SK-N-SH (cell line): ENCODE measurements around the gene PRICKLE1. TPM values are rescaled to one million over a fixed set of nuclear protein-coding genes. Genes with fewer than 3 reads are reported as not detected.

ENCODE experiments used
- CTCF ChIA-PET: fragments of 300-600, 350-600 bp; formaldehyde crosslinking; extraction: SDS; loops from one replicate; lab custom pipeline; 2021; lab: Yijun Ruan, JAX
- POLR2A ChIA-PET: fragments of 350-600 bp; sonication (Branson Sonifier 250); formaldehyde crosslinking; extraction: SDS; loops from one replicate; lab custom pipeline; 2020; ENCODE audit warnings: antibody characterized with exemption, inconsistent platforms; lab: Yijun Ruan, JAX
- DNase-seq: peaks from one replicate; pipeline ENCODE4 v3.0.0; 2012
- H2AFZ ChIP-seq: fragments of 200-600 bp; sonication (generic); 2 replicates; pipeline ENCODE4 v1.8.1; 2016; ENCODE audit warnings: antibody characterized with exemption, mild to moderate bottlenecking, low read depth
- H3F3A ChIP-seq: fragments of 200-600 bp; sonication (generic); replicated peaks from 2 replicates; pipeline ENCODE3; 2016; ENCODE audit warnings: antibody characterized with exemption, mild to moderate bottlenecking; ENCODE audit not compliant: insufficient read depth
- H3K27ac ChIP-seq, 2 experiments: fragments of 200-500 bp in 1 of 2; fragments of 200-600 bp in 1 of 2; sonication (Bioruptor generic) in 1 of 2; sonication (generic), shearing (Covaris generic) in 1 of 2; 2 replicates each; pipeline versions ENCODE4 v1.5.1 to v1.6.1; 2014 to 2016; ENCODE audit warnings: low read depth in 2 of 2, inconsistent platforms in 1 of 2, low read length in 1 of 2, mild to moderate bottlenecking in 1 of 2, mixed read lengths in 1 of 2
- H3K27me3 ChIP-seq: fragments of 200-600 bp; sonication (generic), shearing (Covaris generic); 2 replicates; pipeline ENCODE4 v1.6.1; 2016; ENCODE audit warnings: mixed run types; ENCODE audit not compliant: insufficient read depth
- H3K36me3 ChIP-seq, 2 experiments: fragments of 200-500 bp in 1 of 2; fragments of 200-600 bp in 1 of 2; sonication (Bioruptor generic) in 1 of 2; sonication (generic) in 1 of 2; replicated peaks in 1 of 2; 2 replicates each; pipeline versions ENCODE3 to v1.5.1; 2014 to 2016; ENCODE audit warnings: low read length in 1 of 2, mild to moderate bottlenecking in 1 of 2; ENCODE audit not compliant: insufficient read depth in 2 of 2, control insufficient read depth in 1 of 2
- H3K4me1 ChIP-seq, 2 experiments: fragments of 200-500 bp in 1 of 2; fragments of 200-600 bp in 1 of 2; sonication (Bioruptor generic) in 1 of 2; sonication (generic), shearing (Covaris generic) in 1 of 2; 2 replicates each; pipeline versions ENCODE4 v1.5.1 to v1.6.1; 2014 to 2016; ENCODE audit warnings: low read depth in 1 of 2, low read length in 1 of 2, mixed run types in 1 of 2; ENCODE audit not compliant: insufficient read depth in 2 of 2, control insufficient read depth in 1 of 2
- H3K4me2 ChIP-seq: fragments of 200-600 bp; sonication (generic), shearing (Covaris generic); 2 replicates; pipeline ENCODE4 v1.6.1; 2017; ENCODE audit warnings: mixed run types
- H3K4me3 ChIP-seq, 2 experiments: fragments of 200-500 bp in 1 of 2; fragments of 200-600 bp in 1 of 2; sonication (Bioruptor generic) in 1 of 2; sonication (generic), shearing (Covaris generic) in 1 of 2; 2 replicates each; pipeline versions ENCODE4 v1.5.1 to v1.8.1; 2014 to 2016; ENCODE audit warnings: low read depth in 2 of 2, inconsistent platforms in 1 of 2, low read length in 1 of 2, mild to moderate bottlenecking in 1 of 2, mixed read lengths in 1 of 2, moderate library complexity in 1 of 2
- H3K79me2 ChIP-seq: fragments of 200-600 bp; sonication (generic); 2 replicates; pipeline ENCODE4 v1.8.1; 2017; ENCODE audit warnings: mild to moderate bottlenecking; ENCODE audit not compliant: insufficient read depth
- H3K9ac ChIP-seq: fragments of 200-600 bp; sonication (generic); 2 replicates; pipeline ENCODE4 v1.6.1; 2017; ENCODE audit warnings: mixed run types
- H3K9me2 ChIP-seq: fragments of 200-600 bp; sonication (generic); 2 replicates; pipeline ENCODE4 v1.6.1; 2017; ENCODE audit warnings: mixed run types
- H3K9me3 ChIP-seq: fragments of 200-600 bp; sonication (generic); 2 replicates; pipeline ENCODE4 v1.6.1; 2017; ENCODE audit warnings: mixed run types, mild to moderate bottlenecking, moderate library complexity
- H4K20me1 ChIP-seq: fragments of 200-600 bp; sonication (generic); 2 replicates; pipeline ENCODE4 v1.6.1; 2017; ENCODE audit warnings: mild to moderate bottlenecking, mixed run types; ENCODE audit not compliant: insufficient read depth
- CHD2 ChIP-seq: fragments of 150-350 bp; IDR thresholded peaks from 2 replicates; pipeline ENCODE4 v1.6.1; 2018; ENCODE audit warnings: low read length; ENCODE audit not compliant: partially characterized antibody
- FOXJ3 ChIP-seq: sonication (generic); formaldehyde crosslinking; IDR thresholded peaks from 2 replicates; pipeline ENCODE4 v1.5.1; 2020; ENCODE audit warnings: mild to moderate bottlenecking, missing genetic modification reagents
- GABPA ChIP-seq: IDR thresholded peaks from 2 replicates; pipeline ENCODE4 v1.4.0; 2012; ENCODE audit warnings: low read depth, mild to moderate bottlenecking
- GATA2 ChIP-seq: sonication (generic); formaldehyde crosslinking; IDR thresholded peaks from 2 replicates; pipeline ENCODE4 v1.5.0; 2020; ENCODE audit warnings: mild to moderate bottlenecking, missing genetic modification reagents
- MEF2A ChIP-seq: IDR thresholded peaks from 2 replicates; pipeline ENCODE4 v1.4.0; 2012; ENCODE audit warnings: low read depth, borderline replicate concordance
- MXI1 ChIP-seq: IDR thresholded peaks from 2 replicates; pipeline ENCODE4 v1.6.1; 2012; ENCODE audit warnings: mild to moderate bottlenecking, low read depth, low read length, improper control_type of control experiment
- RAD21 ChIP-seq: IDR thresholded peaks from 2 replicates; pipeline ENCODE4 v1.6.1; 2012; ENCODE audit warnings: mild to moderate bottlenecking, low read length
- RCOR1 ChIP-seq: fragments of 150-350 bp; IDR thresholded peaks from 2 replicates; pipeline ENCODE4 v1.6.1; 2017; ENCODE audit warnings: antibody characterized with exemption, low read length
- SMC3 ChIP-seq: IDR thresholded peaks from 2 replicates; pipeline ENCODE4 v1.6.1; 2012; ENCODE audit warnings: low read depth, low read length, improper control_type of control experiment
- TAF1 ChIP-seq: IDR thresholded peaks from 2 replicates; pipeline ENCODE4 v1.6.1; 2012; ENCODE audit warnings: low read depth, mild to moderate bottlenecking, low read length, moderate library complexity, borderline replicate concordance
- TEAD4 ChIP-seq: IDR thresholded peaks from 2 replicates; pipeline ENCODE4 v1.4.0; 2012; ENCODE audit warnings: mild to moderate bottlenecking, borderline replicate concordance; ENCODE audit not compliant: insufficient read depth
- YY1 ChIP-seq: IDR thresholded peaks from 2 replicates; pipeline ENCODE4 v1.4.0; 2012; ENCODE audit warnings: low read depth, mild to moderate bottlenecking
- WGBS: methylation state at CpG from one replicate; pipeline ENCODE4 v1.1.6; 2017; ENCODE audit warnings: low lambda C conversion rate; 5-methylcytosine and 5-hydroxymethylcytosine counted together
- polyA plus RNA-seq, 3 experiments: library from polyadenylated mRNA; depleted of rRNA; stranded (reverse); fragments of >200 nt; gene quantifications; 2 replicates each; pipeline ENCODE4 v1.2.3, GENCODE V29; 2012
- TF ChIP-seq, protein P1 (sequence below): fragments of 150-350 bp; IDR thresholded peaks from 2 replicates; pipeline ENCODE4 v1.6.1; 2016; ENCODE audit warnings: mild to moderate bottlenecking, low read depth, low read length
- TF ChIP-seq, protein P2 (sequence below): IDR thresholded peaks from 2 replicates; pipeline ENCODE4 v1.4.0; 2012; ENCODE audit warnings: low read depth, borderline replicate concordance
- TF ChIP-seq, protein P3 (sequence below): fragments of 150-350 bp; IDR thresholded peaks from 2 replicates; pipeline ENCODE4 v1.6.1; 2017; ENCODE audit warnings: antibody characterized with exemption, low read length, low read depth, borderline replicate concordance
- TF ChIP-seq, protein P4 (sequence below): IDR thresholded peaks from 2 replicates; pipeline ENCODE4 v1.6.1; 2012; ENCODE audit warnings: mild to moderate bottlenecking, low read depth, low read length, moderate library complexity

The PRICKLE1 gene
- polyA plus RNA-seq, 1 of the 3 experiments (the other 2 are of a cell fraction): 1.2 TPM

DNA sequence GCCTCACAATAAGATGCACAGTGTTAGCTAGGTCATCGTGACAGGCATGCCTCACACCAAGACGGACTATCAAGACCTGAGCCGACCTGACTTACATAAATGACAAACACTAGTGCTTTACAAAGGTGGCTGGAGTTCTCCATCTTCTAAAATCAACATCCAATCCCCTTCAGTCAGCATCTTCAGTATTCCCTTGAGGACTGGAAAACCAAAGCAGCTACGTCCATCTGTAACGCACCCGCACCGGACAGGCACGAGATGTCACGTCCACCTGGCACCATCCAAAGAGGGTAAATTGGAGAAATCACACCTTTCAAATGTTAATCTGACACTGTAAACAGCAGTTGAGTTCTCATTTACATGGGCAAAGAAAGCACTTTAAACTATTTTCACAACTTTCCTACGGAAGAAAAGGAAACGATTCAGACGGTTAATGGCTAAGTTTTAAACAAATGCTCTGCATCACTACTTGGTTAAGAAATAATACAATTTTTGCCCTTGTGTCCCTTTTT lies 130.2 kb downstream of the PRICKLE1 start (continued):
- TF ChIP-seq, protein P1, sequence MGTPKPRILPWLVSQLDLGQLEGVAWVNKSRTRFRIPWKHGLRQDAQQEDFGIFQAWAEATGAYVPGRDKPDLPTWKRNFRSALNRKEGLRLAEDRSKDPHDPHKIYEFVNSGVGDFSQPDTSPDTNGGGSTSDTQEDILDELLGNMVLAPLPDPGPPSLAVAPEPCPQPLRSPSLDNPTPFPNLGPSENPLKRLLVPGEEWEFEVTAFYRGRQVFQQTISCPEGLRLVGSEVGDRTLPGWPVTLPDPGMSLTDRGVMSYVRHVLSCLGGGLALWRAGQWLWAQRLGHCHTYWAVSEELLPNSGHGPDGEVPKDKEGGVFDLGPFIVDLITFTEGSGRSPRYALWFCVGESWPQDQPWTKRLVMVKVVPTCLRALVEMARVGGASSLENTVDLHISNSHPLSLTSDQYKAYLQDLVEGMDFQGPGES: no peak
- TF ChIP-seq YY1: no peak
- TF ChIP-seq SMC3: no peak
- TF ChIP-seq TAF1: no peak
- no peak for TF ChIP-seq GATA2
- TF ChIP-seq CHD2: no peak
- no peak for TF ChIP-seq MEF2A
- TF ChIP-seq TEAD4: no peak

DNA sequence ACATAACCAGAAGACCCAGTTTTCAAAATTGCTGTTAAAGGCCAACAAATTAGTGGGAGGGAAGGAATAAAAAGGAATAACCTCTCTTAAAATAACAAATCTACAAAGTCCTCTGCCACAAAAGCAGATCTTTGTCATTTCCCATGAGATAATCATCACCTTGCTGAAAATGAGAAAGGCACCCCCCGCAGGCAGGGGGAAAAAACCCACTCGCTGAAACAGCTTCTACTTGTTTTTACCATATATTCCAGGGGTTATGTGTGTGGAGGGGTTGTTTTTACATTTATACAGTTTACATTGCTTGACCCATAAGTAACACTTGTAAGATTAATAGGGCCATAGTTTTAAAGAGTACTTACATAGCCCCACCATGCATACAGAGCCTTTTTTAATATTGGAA lies 131.0 kb downstream of the PRICKLE1 start:
- H4K20me1 ChIP-seq: no peaks in the 10 kb centered on the region

More for the DNA sequence above, 131.0 kb downstream of the PRICKLE1 start:
- POLR2A ChIA-PET: no interaction called here
- H3K27me3 ChIP-seq: no peaks in the 10 kb centered on the region
- H3K9me3 ChIP-seq: no peaks in the 10 kb centered on the region
- no peak overlapping the region for H3K9ac ChIP-seq
- 85% methylated on average over 2 of the region's 2 CpGs for WGBS
- no peak overlapping the region for H3K4me3 ChIP-seq
- H3F3A ChIP-seq: no peaks in the 10 kb centered on the region
- TF ChIP-seq, protein P2, sequence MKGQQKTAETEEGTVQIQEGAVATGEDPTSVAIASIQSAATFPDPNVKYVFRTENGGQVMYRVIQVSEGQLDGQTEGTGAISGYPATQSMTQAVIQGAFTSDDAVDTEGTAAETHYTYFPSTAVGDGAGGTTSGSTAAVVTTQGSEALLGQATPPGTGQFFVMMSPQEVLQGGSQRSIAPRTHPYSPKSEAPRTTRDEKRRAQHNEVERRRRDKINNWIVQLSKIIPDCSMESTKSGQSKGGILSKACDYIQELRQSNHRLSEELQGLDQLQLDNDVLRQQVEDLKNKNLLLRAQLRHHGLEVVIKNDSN: no peak
- no peak for TF ChIP-seq CHD2
- TF ChIP-seq FOXJ3 (CRISPR knock-in tag): no peak
- no peak for TF ChIP-seq GABPA
- TF ChIP-seq YY1: no peak
- TF ChIP-seq TAF1: no peak
- no peak for TF ChIP-seq RCOR1
- TF ChIP-seq, protein P3, sequence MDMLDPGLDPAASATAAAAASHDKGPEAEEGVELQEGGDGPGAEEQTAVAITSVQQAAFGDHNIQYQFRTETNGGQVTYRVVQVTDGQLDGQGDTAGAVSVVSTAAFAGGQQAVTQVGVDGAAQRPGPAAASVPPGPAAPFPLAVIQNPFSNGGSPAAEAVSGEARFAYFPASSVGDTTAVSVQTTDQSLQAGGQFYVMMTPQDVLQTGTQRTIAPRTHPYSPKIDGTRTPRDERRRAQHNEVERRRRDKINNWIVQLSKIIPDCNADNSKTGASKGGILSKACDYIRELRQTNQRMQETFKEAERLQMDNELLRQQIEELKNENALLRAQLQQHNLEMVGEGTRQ: no peak
- TF ChIP-seq, protein P4, sequence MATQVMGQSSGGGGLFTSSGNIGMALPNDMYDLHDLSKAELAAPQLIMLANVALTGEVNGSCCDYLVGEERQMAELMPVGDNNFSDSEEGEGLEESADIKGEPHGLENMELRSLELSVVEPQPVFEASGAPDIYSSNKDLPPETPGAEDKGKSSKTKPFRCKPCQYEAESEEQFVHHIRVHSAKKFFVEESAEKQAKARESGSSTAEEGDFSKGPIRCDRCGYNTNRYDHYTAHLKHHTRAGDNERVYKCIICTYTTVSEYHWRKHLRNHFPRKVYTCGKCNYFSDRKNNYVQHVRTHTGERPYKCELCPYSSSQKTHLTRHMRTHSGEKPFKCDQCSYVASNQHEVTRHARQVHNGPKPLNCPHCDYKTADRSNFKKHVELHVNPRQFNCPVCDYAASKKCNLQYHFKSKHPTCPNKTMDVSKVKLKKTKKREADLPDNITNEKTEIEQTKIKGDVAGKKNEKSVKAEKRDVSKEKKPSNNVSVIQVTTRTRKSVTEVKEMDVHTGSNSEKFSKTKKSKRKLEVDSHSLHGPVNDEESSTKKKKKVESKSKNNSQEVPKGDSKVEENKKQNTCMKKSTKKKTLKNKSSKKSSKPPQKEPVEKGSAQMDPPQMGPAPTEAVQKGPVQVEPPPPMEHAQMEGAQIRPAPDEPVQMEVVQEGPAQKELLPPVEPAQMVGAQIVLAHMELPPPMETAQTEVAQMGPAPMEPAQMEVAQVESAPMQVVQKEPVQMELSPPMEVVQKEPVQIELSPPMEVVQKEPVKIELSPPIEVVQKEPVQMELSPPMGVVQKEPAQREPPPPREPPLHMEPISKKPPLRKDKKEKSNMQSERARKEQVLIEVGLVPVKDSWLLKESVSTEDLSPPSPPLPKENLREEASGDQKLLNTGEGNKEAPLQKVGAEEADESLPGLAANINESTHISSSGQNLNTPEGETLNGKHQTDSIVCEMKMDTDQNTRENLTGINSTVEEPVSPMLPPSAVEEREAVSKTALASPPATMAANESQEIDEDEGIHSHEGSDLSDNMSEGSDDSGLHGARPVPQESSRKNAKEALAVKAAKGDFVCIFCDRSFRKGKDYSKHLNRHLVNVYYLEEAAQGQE: no peak
- TF ChIP-seq RAD21: no peak
- no peak for TF ChIP-seq SMC3
- TF ChIP-seq MEF2A: no peak
- no peak for TF ChIP-seq MXI1
- TF ChIP-seq, all 33 proteins: peak for 0
- Histone ChIP-seq H3K4me2 (no peak overlapping the region), H3K4me1 (no peaks in the 10 kb centered on the region), H3K79me2 (no peaks in the 10 kb centered on the region), H3K36me3 (no peaks in the 10 kb centered on the region), H2AFZ (no peak overlapping the region), H3K27ac (no peak overlapping the region), H3K9me2 (no peaks in the 10 kb centered on the region)
- no peak for DNase-seq
- CTCF ChIA-PET: interaction anchor here (0.6 kb wide), 1 partner anchor 23 kb away, joined by 3 read pairs; no protein-coding TSS in a partner anchor
